ENCODE measurements around the gene STK11IP.

DNA sequence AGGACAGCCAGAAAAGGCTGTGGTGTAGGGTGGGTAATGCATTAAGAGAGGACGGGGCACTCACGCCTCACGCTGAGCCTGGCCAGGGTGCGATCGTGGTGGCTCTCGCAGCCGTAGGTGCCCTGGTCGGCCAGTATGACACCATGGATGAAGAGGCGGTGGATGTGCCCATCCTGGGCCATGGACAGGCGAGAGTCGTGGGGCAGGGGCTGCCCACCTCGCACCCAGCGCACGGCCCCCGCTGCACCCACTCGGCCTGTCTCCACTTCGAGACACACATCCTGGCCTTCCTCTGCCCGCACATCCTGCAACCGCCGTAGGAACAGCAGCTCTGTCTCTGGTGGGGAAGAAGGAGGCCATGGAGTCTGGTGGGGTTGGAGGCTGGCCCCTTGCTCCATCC is 41.7 kb upstream of the STK11IP start:
- TF ChIP-seq, protein P1, sequence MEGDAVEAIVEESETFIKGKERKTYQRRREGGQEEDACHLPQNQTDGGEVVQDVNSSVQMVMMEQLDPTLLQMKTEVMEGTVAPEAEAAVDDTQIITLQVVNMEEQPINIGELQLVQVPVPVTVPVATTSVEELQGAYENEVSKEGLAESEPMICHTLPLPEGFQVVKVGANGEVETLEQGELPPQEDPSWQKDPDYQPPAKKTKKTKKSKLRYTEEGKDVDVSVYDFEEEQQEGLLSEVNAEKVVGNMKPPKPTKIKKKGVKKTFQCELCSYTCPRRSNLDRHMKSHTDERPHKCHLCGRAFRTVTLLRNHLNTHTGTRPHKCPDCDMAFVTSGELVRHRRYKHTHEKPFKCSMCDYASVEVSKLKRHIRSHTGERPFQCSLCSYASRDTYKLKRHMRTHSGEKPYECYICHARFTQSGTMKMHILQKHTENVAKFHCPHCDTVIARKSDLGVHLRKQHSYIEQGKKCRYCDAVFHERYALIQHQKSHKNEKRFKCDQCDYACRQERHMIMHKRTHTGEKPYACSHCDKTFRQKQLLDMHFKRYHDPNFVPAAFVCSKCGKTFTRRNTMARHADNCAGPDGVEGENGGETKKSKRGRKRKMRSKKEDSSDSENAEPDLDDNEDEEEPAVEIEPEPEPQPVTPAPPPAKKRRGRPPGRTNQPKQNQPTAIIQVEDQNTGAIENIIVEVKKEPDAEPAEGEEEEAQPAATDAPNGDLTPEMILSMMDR (IDR thresholded peaks at IDR 0.05; ENCODE audit: insufficient read depth, low read length): no peak
- TF ChIP-seq POLR2AphosphoS5 (IDR thresholded peaks at IDR 0.05; ENCODE audit: low read depth): no peak
- TF ChIP-seq SPI1 (IDR thresholded peaks at IDR 0.05; ENCODE audit: borderline replicate concordance, low read depth): no peak
- TF ChIP-seq GABPA (IDR thresholded peaks at IDR 0.05; ENCODE audit: low read depth): no peak
- TF ChIP-seq, protein P2, sequence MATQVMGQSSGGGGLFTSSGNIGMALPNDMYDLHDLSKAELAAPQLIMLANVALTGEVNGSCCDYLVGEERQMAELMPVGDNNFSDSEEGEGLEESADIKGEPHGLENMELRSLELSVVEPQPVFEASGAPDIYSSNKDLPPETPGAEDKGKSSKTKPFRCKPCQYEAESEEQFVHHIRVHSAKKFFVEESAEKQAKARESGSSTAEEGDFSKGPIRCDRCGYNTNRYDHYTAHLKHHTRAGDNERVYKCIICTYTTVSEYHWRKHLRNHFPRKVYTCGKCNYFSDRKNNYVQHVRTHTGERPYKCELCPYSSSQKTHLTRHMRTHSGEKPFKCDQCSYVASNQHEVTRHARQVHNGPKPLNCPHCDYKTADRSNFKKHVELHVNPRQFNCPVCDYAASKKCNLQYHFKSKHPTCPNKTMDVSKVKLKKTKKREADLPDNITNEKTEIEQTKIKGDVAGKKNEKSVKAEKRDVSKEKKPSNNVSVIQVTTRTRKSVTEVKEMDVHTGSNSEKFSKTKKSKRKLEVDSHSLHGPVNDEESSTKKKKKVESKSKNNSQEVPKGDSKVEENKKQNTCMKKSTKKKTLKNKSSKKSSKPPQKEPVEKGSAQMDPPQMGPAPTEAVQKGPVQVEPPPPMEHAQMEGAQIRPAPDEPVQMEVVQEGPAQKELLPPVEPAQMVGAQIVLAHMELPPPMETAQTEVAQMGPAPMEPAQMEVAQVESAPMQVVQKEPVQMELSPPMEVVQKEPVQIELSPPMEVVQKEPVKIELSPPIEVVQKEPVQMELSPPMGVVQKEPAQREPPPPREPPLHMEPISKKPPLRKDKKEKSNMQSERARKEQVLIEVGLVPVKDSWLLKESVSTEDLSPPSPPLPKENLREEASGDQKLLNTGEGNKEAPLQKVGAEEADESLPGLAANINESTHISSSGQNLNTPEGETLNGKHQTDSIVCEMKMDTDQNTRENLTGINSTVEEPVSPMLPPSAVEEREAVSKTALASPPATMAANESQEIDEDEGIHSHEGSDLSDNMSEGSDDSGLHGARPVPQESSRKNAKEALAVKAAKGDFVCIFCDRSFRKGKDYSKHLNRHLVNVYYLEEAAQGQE (IDR thresholded peaks at IDR 0.05; ENCODE audit: insufficient replicate concordance, low read depth): no peak
